HL-60/S4 (cell line): ENCODE measurements around the gene PDCD2L.
"Not testable (repeated sequence)": the region's sequence is repeated elsewhere in the genome, so short reads cannot be mapped to it uniquely, and the experiment has no call there.

Experiments
- in situ Hi-C: fragments of 300-500 bp; cut with MboI; formaldehyde crosslinking; loops from 2 replicates; pipeline ENCODE4 v1.14.3; 2022; ENCODE audit warnings: low sequenced_read_pairs

PDCD2L gene

DNA sequence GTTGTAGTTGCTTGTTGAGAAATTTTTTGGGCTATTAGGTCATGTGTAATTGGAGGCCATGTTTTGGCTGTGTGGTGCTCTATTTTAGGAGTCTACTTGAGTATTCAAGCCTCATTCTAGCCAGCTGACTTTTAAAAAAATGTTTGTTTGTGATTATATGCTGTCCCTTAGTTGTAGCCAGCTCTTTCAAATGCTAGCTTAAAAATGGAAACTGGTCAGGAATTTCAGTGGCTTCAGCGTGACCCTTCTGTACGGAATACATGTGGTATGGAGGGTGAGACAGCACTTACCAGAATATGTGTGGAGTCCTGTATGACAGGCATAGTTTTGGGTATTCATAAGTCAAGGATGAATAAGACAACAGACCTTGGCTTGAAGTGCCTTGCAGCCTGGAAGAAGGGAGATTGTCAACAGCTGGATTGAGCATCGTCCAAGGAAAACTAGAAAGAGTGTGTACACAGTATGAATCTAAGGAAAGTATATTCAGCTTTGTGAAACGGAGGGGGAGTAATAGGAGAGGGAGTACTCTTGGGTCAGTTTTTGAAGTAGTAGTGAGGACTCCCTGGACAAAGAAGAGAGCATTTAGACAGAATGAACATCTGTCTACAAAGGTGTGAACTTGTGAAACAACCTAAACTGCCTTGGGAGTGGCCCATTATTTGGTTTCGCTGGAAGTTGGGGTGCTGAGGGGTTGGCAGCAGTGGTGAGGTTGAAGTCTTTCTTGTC lies 57.3 kb downstream of the PDCD2L start:
- in situ Hi-C loops, result no loop called here

DNA sequence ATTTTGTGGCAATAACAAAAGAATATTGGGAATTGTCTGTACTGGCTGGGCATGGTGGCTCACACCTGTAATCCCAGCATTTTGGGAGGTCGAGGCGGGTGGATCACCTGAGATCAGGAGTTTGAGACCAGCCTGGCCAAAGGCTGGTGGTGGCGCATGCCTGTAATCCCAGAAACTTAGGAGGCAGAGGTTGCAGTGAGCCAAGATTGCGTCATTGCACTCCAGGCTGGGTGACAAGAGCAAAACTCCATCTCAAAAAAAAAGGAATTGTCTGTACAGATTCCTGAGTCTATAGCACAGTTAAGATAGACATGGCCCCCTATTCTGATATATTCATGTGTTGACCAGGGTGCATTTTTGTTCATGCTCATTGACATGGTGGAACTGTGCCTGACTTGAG lies 60.6 kb downstream of the PDCD2L start:
- in situ Hi-C loops, result not testable (repeated sequence)

DNA sequence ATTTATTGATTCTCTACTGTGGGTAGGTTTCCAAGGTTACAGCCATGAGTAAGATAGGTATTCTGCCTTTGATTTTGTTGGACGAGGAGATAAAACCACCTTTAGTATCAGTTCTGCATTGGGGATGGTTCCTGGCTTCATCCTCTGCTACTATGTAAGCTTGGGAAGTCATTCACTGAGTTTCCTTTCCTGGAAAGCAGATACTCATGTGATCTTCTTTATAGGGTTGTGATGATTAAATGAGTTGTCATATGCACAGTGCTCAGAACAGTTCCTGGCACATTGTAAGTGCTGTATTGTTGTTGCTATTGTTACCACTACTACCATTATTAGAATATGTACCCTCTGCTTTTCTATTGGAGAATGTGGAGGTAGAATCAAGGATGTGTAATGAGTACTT lies 64.2 kb downstream of the PDCD2L start:
- in situ Hi-C loops, result no loop called here

DNA sequence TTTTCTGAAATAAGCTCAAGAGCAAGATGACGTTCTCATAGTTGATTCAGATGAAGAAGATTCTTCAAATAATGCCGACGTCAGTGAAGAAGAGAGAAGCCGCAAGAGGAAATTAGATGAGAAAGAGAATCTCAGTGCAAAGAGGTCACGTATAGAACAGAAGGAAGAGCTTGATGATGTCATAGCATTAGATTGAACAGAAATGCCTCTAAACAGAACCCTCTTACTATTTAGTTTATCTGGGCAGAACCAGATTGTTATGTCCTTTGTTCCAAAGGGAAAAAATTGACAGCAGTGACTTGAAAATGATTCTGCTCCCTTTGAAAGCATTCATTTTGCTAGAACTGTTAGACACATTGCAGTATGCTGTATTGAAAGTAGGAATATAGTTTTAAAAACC lies 64.8 kb downstream of the PDCD2L start:
- in situ Hi-C loops, result not testable (repeated sequence)

DNA sequence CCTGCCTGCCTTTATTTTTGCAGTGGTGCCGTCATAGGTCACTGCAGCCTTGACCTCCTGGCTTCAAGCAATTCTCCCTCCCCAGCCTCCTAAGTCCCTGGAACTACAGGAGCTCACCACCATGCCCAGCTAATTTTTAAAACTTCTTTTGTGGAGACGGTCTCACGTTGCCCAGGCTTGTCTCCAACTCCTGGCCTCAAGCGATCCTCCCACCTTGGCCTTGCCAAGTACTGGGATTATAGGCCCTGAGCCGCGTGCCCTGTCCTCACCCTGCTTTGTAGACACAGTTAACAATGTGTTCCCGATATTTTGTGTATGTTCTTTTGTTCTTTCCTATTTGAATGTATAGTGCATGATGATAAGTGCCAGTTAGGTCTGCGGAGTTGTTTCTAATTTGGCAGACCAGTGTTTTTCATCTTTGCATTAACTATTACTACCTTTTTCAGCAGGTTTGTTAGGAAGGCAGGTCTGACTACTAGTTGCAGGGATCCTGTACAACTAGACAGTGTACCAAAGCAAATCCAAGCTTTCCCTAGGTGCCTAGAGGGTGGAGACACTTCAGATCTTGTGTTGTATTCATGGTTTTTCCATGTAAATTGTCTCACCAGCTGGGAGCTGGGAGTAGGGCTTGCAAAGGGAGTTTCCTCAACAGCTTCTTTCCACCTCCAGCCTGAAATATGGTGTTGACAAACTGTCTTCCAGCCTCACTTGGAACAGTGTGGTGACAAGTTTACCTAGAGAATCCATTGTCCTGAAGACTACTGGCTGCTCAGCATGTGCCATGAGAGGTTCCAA lies 67.9 kb downstream of the PDCD2L start:
- in situ Hi-C loops, result no loop called here

DNA sequence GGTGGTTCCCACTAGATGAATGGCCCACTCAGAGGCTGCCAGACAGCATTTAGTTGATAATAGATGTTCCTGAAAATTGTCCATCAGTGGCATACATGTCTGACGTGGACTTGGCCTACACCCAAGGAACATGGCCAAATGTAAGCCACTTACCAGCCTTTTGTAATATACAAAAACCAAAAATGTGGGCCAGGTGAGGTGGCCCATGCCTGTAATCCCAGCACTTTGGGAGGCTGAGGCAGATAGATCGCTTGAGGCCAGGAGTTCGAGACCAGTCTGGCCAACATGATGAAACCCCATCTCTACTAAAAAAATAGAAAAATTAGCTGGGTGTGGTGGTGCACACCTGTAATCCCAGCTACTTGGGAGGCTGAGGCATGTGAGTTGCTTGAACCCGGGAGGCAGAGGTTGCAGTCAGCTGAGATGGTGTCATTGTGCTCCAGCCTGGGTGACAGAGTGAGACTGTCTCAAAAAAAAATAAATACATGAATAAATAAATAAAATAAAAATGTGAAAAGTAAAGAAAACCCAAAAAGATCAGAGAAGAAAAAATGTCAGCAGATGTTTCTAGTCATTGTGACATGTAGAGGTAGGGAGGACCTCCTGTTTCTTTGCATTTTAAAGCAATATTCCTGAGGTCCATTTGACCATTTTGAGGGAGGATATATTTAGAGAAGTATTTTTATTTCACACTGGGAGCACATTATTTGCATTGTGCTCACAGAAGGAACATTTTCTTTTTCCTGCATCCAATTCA lies 70.2 kb downstream of the PDCD2L start:
- in situ Hi-C loops, result no loop called here

DNA sequence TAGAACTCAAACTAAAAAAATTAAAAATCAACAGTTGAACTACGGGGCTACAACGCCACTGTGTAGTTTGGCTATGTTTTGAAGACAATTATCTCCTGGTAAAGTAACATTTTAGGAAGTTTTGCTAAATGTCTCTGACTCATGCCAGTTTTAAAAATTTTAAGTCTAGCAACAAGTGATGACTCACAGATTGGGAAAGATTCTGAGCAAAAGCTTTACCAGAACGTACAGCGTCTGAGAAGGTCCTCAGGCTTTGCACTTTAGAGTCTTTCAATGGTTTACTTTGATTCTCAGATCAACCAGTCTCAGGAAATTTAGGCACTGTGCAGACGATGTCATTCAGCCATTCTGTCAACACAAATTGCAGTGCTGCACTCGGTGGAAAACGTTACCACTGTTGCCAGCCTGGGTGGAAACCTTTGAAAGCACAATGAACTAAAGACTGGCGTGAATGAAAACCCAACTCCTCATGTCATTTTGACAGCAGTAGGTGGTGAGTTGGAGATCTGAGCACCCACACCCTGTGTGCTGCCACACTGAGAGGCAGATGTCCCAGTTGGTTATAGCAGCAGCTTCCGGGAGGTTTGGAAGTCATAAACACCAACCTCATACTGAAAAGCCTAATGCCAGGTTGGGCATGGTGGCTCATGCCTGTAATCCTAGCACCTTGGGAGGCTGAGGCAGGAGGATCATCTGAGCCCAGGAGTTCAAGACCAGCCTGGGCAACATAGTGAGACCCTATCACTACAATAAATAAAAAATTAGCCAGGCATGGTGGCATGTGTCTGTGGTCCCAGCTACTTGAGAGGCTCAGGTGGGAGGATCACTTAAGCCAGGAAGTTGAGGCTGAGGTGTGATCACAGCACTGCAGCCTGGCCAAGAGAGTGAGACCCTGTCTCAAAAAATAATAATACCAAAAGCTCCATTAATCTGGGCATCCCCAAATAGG lies 71.1 kb downstream of the PDCD2L start:
- in situ Hi-C loops, result no loop called here
